T-helper 2 cell treated with Interferon-gamma antibody and Interleukin-4, amounts not matched to agents 5 μg/mL and 100 μg/mL, for 36 hours (primary cell): ENCODE results near the gene WDR7.

ENCODE experiments used
- DNase-seq: peaks from one replicate; pipeline ENCODE4 v3.0.0; 2021; ENCODE audit warnings: low spot score
- H3K27ac Mint-ChIP-seq: one replicate; pipeline ENCODE4 v1.8.0; 2021; ENCODE audit warnings: mild to moderate bottlenecking, mixed read lengths
- H3K27me3 Mint-ChIP-seq: one replicate; pipeline ENCODE4 v1.8.0; 2021; ENCODE audit warnings: low read depth, mixed read lengths
- H3K36me3 Mint-ChIP-seq: one replicate; pipeline ENCODE4 v1.8.0; 2021; ENCODE audit warnings: low read depth, mixed read lengths
- H3K4me1 Mint-ChIP-seq: one replicate; pipeline ENCODE4 v1.8.0; 2021; ENCODE audit warnings: low read depth, mixed read lengths
- H3K4me3 Mint-ChIP-seq: one replicate; pipeline ENCODE4 v1.8.0; 2022; ENCODE audit warnings: mild to moderate bottlenecking, moderate library complexity, mixed read lengths
- H3K9me3 Mint-ChIP-seq: one replicate; pipeline ENCODE4 v1.8.0; 2021; ENCODE audit warnings: mixed read lengths

The WDR7 gene

GRCh38 chr18:56907771-56908170 is 256.6 kb downstream of the WDR7 start:
- Mint-ChIP-seq H3K27me3 (no peaks in the 10 kb centered on the region), H3K36me3 (no peaks in the 10 kb centered on the region), H3K4me3 (no peak overlapping the region), H3K4me1 (no peaks in the 10 kb centered on the region), H3K9me3 (no peaks in the 10 kb centered on the region), H3K27ac (no peak overlapping the region)
- no peak for DNase-seq

- Mint-ChIP-seq H3K27me3 (no peaks in the 10 kb centered on the region), H3K27ac (no peak overlapping the region), H3K9me3 (no peaks in the 10 kb centered on the region), H3K36me3 (no peaks in the 10 kb centered on the region), H3K4me3 (no peak overlapping the region), H3K4me1 (no peaks in the 10 kb centered on the region)
- DNase-seq = no peak
Observed at GRCh38 chr18:56910237-56910636, 259.1 kb downstream of the WDR7 start.

GRCh38 chr18:56910967-56911366 is 259.8 kb downstream of the WDR7 start:
- H3K4me3 Mint-ChIP-seq = no peak overlapping the region
- DNase-seq = no peak
- no peaks in the 10 kb centered on the region for H3K9me3 Mint-ChIP-seq
- H3K27ac Mint-ChIP-seq = no peak overlapping the region
- H3K36me3 Mint-ChIP-seq = no peaks in the 10 kb centered on the region
- no peaks in the 10 kb centered on the region for H3K27me3 Mint-ChIP-seq
- H3K4me1 Mint-ChIP-seq = no peaks in the 10 kb centered on the region

GRCh38 chr18:56913941-56914340 is 262.8 kb downstream of the WDR7 start:
- H3K27ac Mint-ChIP-seq = no peak overlapping the region
- H3K36me3 Mint-ChIP-seq = no peaks in the 10 kb centered on the region
- H3K27me3 Mint-ChIP-seq = no peaks in the 10 kb centered on the region
- H3K4me1 Mint-ChIP-seq = no peaks in the 10 kb centered on the region
- DNase-seq = no peak
- H3K9me3 Mint-ChIP-seq = no peaks in the 10 kb centered on the region
- no peak overlapping the region for H3K4me3 Mint-ChIP-seq

GRCh38 chr18:56919190-56919589 is 268.0 kb downstream of the WDR7 start:
- no peak overlapping the region for H3K4me3 Mint-ChIP-seq

GRCh38 chr18:56921896-56922480 is 270.8 kb downstream of the WDR7 start:
- no peak overlapping the region for H3K4me3 Mint-ChIP-seq
- no peaks in the 10 kb centered on the region for H3K27me3 Mint-ChIP-seq
- H3K27ac Mint-ChIP-seq = no peak overlapping the region
- DNase-seq = no peak
- H3K36me3 Mint-ChIP-seq = peaks cover 1% of the 10 kb centered on the region
- peaks cover 5% of the 10 kb centered on the region for H3K4me1 Mint-ChIP-seq
- H3K9me3 Mint-ChIP-seq = no peaks in the 10 kb centered on the region

More at GRCh38 chr18:56919190-56919589, 268.0 kb downstream of the WDR7 start:
- H3K27ac Mint-ChIP-seq = no peak overlapping the region
- no peak for DNase-seq
- no peaks in the 10 kb centered on the region for H3K36me3 Mint-ChIP-seq
- H3K4me1 Mint-ChIP-seq = peaks cover 5% of the 10 kb centered on the region
- H3K9me3 Mint-ChIP-seq = no peaks in the 10 kb centered on the region
- H3K27me3 Mint-ChIP-seq = no peaks in the 10 kb centered on the region

- Mint-ChIP-seq H3K27me3 (no peaks in the 10 kb centered on the region), H3K4me1 (peaks cover 11% of the 10 kb centered on the region), H3K4me3 (no peak overlapping the region), H3K36me3 (peaks cover 3% of the 10 kb centered on the region), H3K27ac (no peak overlapping the region), H3K9me3 (no peaks in the 10 kb centered on the region)
- DNase-seq = no peak
Observed at GRCh38 chr18:56926734-56927133, 275.6 kb downstream of the WDR7 start.

GRCh38 chr18:56927786-56928185 is 276.6 kb downstream of the WDR7 start:
- Mint-ChIP-seq H3K9me3 (no peaks in the 10 kb centered on the region), H3K4me3 (no peak overlapping the region), H3K27me3 (no peaks in the 10 kb centered on the region), H3K4me1 (peaks cover 6% of the 10 kb centered on the region), H3K27ac (no peak overlapping the region), H3K36me3 (peaks cover 3% of the 10 kb centered on the region)
- DNase-seq = no peak

- no peak overlapping the region for H3K4me3 Mint-ChIP-seq
- DNase-seq = no peak
- H3K9me3 Mint-ChIP-seq = no peaks in the 10 kb centered on the region
- peaks cover 3% of the 10 kb centered on the region for H3K36me3 Mint-ChIP-seq
- H3K4me1 Mint-ChIP-seq = peaks cover 10% of the 10 kb centered on the region
- no peaks in the 10 kb centered on the region for H3K27me3 Mint-ChIP-seq
- no peak overlapping the region for H3K27ac Mint-ChIP-seq
Observed at GRCh38 chr18:56929886-56930285, 278.7 kb downstream of the WDR7 start.

GRCh38 chr18:56933472-56933871 is 282.3 kb downstream of the WDR7 start:
- Mint-ChIP-seq H3K9me3 (no peaks in the 10 kb centered on the region), H3K4me1 (peaks cover 8% of the 10 kb centered on the region), H3K4me3 (no peak overlapping the region), H3K36me3 (peaks cover 7% of the 10 kb centered on the region), H3K27ac (no peak overlapping the region), H3K27me3 (no peaks in the 10 kb centered on the region)
- DNase-seq = no peak

- H3K27ac Mint-ChIP-seq = no peak overlapping the region
- H3K4me3 Mint-ChIP-seq = no peak overlapping the region
- DNase-seq = no peak
- H3K4me1 Mint-ChIP-seq = peaks cover 8% of the 10 kb centered on the region
- no peaks in the 10 kb centered on the region for H3K9me3 Mint-ChIP-seq
- no peaks in the 10 kb centered on the region for H3K27me3 Mint-ChIP-seq
- peaks cover 7% of the 10 kb centered on the region for H3K36me3 Mint-ChIP-seq
Observed at GRCh38 chr18:56934131-56934530, 283.0 kb downstream of the WDR7 start.

GRCh38 chr18:56934906-56935305 is 283.7 kb downstream of the WDR7 start:
- H3K36me3 Mint-ChIP-seq = peaks cover 7% of the 10 kb centered on the region
- H3K4me1 Mint-ChIP-seq = peaks cover 7% of the 10 kb centered on the region
- H3K4me3 Mint-ChIP-seq = no peak overlapping the region
- no peaks in the 10 kb centered on the region for H3K27me3 Mint-ChIP-seq
- no peak overlapping the region for H3K27ac Mint-ChIP-seq
- DNase-seq = no peak
- no peaks in the 10 kb centered on the region for H3K9me3 Mint-ChIP-seq

GRCh38 chr18:56935434-56936040 is 284.4 kb downstream of the WDR7 start:
- Mint-ChIP-seq H3K27ac (no peak overlapping the region), H3K9me3 (no peaks in the 10 kb centered on the region), H3K27me3 (no peaks in the 10 kb centered on the region), H3K36me3 (peaks cover 5% of the 10 kb centered on the region), H3K4me1 (peaks cover 4% of the 10 kb centered on the region), H3K4me3 (no peak overlapping the region)
- no peak for DNase-seq

- H3K4me1 Mint-ChIP-seq = peaks cover 4% of the 10 kb centered on the region
- no peaks in the 10 kb centered on the region for H3K27me3 Mint-ChIP-seq
- no peak for DNase-seq
- no peaks in the 10 kb centered on the region for H3K9me3 Mint-ChIP-seq
- H3K27ac Mint-ChIP-seq = no peak overlapping the region
- no peak overlapping the region for H3K4me3 Mint-ChIP-seq
- peaks cover 5% of the 10 kb centered on the region for H3K36me3 Mint-ChIP-seq
Observed at GRCh38 chr18:56936457-56936856, 285.3 kb downstream of the WDR7 start.

- Mint-ChIP-seq H3K27ac (no peak overlapping the region), H3K4me3 (no peak overlapping the region), H3K9me3 (no peaks in the 10 kb centered on the region), H3K27me3 (no peaks in the 10 kb centered on the region), H3K36me3 (peaks cover 5% of the 10 kb centered on the region), H3K4me1 (peaks cover 4% of the 10 kb centered on the region)
- no peak for DNase-seq
Observed at GRCh38 chr18:56937874-56938430, 286.8 kb downstream of the WDR7 start.
